NCI-H526 treated with DMSO at 0.1 percent for 48 hours (cell line): ENCODE results near the gene SPDYE17.
"Not testable (repeated sequence)": the region's sequence is repeated elsewhere in the genome, so short reads cannot be mapped to it uniquely, and the experiment has no call there.

ENCODE experiments used
- DNase-seq: peaks from one replicate; lab custom pipeline; 2025; lab: John Stamatoyannopoulos, UW

SPDYE17 gene, protein sequence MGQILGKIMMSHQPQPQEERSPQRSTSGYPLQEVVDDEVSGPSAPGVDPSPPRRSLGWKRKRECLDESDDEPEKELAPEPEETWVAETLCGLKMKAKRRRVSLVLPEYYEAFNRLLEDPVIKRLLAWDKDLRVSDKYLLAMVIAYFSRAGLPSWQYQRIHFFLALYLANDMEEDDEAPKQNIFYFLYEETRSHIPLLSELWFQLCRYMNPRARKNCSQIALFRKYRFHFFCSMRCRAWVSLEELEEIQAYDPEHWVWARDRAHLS

DNA sequence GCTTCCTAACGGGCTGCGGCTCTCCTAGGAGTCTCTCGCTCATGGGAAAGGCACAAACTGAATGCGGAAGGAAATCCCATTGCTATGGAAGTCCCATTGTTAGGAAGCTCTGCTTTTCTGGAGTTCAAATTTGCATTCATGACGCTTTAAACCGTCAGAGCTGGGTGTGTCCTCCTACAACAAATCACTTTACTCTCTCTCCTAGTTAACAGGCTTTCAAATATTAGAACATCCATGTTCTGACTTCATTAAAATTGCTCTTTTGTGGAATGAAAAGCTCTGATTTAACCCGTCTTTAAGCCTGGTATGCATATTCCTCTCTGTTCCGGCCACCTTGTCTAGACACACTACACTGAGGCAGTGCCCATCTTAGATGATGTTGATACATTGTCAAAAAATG lies at the start of gene SPDYE17:
Gene SPDYE17, minus strand, starts transcription at position 101 of the 400 bp plus-strand sequence. CDS start 1,791 bp downstream, outside the sequence.
- not testable (repeated sequence) for DNase-seq

DNA sequence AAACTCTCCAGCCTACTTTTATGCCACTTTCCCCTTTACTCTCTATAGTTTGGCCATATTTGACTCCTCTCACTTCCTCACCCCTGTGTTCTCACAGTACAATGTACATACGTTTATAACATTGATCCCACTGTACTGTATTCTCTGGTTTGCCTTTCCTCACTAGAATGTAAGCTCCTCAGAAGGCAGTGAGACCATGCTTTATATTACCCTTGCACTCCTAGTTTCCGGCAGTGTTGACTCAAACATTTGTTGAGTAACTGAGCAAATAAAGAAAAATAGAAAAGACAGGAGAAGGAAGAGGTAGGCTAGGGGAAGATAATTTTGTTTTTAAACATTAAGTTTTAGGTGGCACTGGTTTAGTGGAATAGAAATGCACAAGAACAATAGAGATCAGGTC lies 48.1 kb upstream of the SPDYE17 start:
- DNase-seq, result not testable (repeated sequence)

GRCh38 chr7:77079624-77080023 lies 47.5 kb upstream of the SPDYE17 start:
- DNase-seq, result not testable (repeated sequence)

DNA sequence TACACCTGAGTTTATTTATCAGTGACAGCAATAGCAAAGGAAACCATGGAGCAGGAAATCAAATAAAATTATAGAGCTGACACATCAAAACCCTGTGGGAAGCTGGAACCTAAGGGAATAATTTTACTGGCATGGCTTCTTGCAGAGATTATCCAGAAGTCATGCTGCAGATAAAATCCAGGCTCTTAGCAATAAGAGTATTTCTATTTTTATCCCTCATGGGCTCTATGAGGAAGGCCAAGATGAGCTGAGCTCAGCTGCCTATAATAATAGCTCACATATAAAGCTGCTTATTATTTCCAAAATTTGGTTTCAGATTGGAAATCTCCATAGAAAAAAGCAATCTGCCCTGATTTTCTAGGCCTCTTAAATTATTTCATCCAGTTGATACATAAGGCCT lies 47.0 kb upstream of the SPDYE17 start:
- DNase-seq, result not testable (repeated sequence)

- DNase-seq, result not testable (repeated sequence)
Measured at GRCh38 chr7:77077060-77077459, 44.9 kb upstream of the SPDYE17 start.

- not testable (repeated sequence) for DNase-seq
Measured at GRCh38 chr7:77074786-77075396, 42.7 kb upstream of the SPDYE17 start.

- not testable (repeated sequence) for DNase-seq
Measured at GRCh38 chr7:77071108-77071507, 38.9 kb upstream of the SPDYE17 start.

- DNase-seq, result not testable (repeated sequence)
Measured at GRCh38 chr7:77065869-77066268, 33.7 kb upstream of the SPDYE17 start.

DNA sequence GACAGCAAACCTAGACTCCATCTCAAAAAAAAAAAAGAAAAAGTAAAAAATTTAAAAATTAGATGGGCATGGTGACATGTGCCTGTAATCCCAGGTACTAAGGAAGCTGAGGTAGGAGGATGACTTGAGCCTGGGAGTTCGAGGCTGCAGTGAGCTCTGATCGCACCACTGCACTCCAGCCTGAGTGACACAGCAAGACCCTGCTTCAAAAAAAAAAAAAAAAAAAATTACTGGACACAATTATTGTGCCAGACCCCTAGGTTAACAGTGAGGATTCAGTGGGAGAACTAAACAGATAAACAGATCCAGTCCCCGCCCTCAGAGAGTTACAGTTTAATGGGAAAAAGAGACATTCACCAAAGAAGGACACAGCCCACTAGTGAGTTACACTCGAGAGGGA lies 31.6 kb upstream of the SPDYE17 start:
- not testable (repeated sequence) for DNase-seq

- DNase-seq, result not testable (repeated sequence)
Measured at GRCh38 chr7:77062557-77062956, 30.4 kb upstream of the SPDYE17 start, which contains the start of gene SPDYE18. TSS of gene SPDYE18 (minus strand) at chr7:77062558. CDS start at chr7:77060512, 2,046 bp downstream.

DNA sequence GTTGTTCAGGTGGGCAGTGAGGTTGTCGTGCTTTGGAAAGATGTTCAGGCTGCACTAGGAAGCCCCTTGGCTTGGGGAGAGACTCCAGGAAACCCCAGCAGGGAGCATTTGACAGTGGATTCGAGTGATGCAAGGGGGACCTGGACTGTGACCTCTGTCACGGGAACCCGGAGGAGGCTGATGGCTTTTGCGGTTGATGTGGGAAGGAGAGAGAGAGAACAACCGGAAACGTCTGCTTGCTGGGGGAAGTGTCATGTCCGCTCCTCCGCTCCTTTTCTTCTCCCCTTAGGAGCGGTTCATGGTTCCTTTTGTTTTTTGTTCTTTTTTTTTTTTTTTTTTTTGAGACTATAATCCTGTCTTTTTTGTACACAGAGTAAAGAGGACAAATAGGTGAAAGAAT lies 5.8 kb downstream of the SPDYE17 start:
- not testable (repeated sequence) for DNase-seq

DNA sequence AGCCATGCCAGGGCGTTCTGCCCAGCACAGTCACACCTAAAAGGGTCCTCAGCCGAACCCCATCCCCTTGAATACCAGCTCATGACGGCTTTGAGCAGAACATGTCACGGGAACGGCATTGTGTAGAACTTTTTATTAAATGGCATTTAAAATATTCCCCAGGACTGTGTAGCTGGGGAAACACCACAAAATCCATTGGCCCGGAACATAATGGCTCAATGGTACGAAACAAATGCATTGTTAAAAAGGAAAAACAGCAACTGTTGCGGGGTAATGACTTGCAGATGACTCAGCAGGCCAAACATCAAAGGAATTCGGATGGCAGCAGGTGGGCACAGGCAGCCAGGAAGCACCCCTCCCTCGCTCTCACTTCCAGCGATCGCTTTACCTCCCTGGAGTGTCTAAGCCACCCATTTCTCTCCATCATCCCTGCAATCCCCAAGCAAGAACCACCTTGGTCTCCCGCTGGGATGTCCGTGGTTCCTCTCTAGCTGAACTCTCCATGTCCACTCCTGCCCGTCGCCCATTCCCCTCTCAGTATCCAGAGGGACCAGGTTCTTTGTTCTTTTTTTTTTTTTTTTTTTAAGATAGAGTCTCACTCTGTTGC lies 22.0 kb downstream of the SPDYE17 start:
- not testable (repeated sequence) for DNase-seq

DNA sequence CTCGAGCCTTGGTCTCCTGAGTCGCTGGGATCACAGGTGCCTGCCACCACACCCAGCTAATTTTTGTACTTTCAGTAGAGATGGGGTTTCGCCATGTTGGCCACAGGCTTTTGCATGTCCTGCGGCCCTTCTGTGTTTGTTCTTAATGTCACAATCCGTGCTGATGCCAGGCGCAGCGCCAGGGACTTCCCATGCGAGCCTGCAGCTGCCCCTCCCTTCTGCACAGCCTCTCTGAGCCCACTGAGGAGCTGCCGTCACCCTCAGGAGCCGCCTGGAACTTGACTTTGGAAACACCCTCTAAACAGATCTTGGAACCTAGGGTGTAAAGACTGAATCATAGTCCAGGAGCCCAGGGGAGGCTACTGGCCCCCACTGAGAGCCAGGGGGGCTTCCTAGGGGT lies 24.2 kb downstream of the SPDYE17 start:
- DNase-seq, result not testable (repeated sequence)

DNA sequence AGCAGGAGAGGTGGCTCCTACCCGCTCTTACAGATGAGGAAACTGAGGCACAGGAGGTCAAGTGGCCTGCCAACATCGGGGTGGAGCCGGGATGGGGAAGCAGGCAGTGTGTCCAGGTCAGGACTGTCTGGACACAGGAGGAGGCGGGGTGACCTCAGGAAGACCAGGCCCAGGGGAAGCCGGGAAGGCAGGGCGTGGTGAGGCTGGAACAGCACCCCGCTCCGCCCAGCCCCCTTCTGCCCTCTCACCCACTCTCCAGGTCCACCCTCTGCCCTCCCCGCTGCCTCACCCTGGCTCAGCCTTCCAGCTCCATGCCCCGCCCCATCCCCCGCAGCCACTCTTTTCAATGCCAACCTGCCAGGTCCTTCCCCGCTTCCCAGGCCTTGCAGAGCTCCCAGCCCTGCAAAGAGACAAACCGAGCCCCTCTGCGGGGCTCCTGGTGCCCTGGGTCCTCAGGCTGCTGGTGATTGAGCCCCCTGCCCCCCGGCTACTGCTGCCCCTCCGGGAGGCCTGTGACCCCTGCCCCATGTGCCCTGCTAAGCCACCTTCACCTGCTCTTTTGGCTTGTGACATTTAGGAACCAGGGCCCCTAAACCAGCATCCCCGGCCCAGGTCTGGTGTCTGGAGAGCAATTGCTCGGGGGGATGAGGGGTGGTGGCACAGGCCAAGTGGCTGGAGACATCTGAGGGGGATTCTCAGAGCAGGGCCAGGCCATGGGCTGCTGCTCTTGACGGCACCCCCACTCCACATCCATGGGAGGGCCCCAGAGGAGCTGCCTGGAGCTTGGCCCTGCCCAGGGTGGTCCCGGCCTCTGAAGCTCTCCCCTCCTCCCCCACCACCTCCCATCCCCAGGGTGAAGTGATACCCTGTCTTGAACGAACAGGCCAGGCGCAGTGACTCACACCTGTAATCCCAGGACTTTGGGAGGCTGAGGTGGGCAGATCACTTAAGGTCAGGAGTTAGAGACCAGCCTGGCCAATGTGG lies 25.7 kb downstream of the SPDYE17 start:
- DNase-seq, result not testable (repeated sequence)

DNA sequence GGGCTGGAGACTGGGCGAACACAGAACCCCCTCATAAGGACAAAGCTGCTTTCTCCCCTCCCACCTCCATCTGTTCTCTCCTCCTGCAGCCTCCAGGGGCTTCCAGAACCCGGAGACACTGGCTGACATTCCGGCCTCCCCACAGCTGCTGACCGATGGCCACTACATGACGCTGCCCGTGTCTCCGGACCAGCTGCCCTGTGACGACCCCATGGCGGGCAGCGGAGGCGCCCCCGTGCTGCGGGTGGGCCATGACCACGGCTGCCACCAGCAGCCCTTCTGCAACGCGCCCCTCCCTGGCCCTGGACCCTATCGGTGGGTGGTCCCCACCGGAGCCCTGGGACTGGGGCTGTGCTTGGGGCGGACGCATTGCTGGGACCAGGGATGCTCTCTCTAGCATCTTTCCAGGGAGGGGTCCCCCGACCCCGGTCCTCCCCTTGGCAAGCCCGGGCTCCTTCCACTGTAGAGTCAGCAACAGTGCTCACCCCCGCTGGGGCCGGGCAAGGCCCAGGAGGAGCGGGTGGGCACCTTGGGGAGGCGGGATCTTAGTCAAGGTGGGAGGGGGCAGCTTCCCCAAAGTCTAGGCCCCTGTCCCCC lies 26.6 kb downstream of the SPDYE17 start:
- not testable (repeated sequence) for DNase-seq

GRCh38 chr7:77004151-77004550 lies 28.0 kb downstream of the SPDYE17 start:
- not testable (repeated sequence) for DNase-seq

- not testable (repeated sequence) for DNase-seq
Measured at GRCh38 chr7:77003241-77003640, 28.9 kb downstream of the SPDYE17 start.

- DNase-seq, result not testable (repeated sequence)
Measured at GRCh38 chr7:77002678-77003233, 29.4 kb downstream of the SPDYE17 start.

GRCh38 chr7:77002104-77002503 lies 30.1 kb downstream of the SPDYE17 start:
- DNase-seq, result not testable (repeated sequence)

DNA sequence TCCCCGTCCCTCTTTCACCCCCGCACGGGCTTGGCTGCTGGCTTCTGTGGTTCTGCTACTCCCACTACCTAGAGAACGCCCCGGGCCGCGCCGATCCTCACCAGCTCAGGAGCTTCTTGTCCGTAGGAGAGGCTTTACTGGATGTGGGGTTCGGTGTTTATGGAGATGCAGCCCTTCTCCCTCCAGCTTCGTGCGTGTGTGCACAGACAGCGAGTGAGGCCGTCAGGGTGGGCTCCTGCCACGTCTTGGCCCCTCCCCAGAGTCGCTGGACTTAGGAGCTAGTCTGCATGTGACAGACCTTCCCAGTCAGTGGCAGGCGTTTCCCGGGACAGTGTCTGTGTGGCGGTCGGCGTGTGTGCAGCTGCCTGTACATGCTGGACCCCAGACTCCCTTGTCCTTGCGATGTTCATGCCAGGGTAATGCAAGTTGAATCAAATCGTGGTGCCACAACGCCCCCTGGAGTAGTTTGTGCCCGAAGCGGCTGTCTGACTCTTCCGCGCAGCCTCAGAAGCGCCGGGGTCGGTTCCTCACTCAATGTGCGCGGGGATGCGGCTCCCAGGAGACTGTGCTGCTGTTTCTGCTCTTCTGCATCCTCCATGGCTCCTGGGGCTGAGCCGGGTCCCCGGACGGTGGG lies 32.6 kb downstream of the SPDYE17 start:
- DNase-seq, result not testable (repeated sequence)
